Spleen (tissue), 7 donors: ENCODE data around the gene KPNA1.

Experiments
- CTCF ChIP-seq, 11 experiments: fragments of 200-600 bp in 7 of 11; fragments of 450-650 bp in 4 of 11; sonication (generic) in 4 of 11; IDR thresholded peaks in 8 of 11; conservative IDR thresholded peaks in 3 of 11; 1 replicate in 7 of 11; 2 replicates in 4 of 11; pipeline versions ENCODE4 v1.4.0 to v1.8.0; 2016 to 2021; ENCODE audit warnings: antibody characterized with exemption in 11 of 11, inconsistent platforms in 4 of 11, mild to moderate bottlenecking in 1 of 11
- POLR2A ChIP-seq, 3 donors: fragments of 450-650 bp; IDR thresholded peaks; one replicate each; pipeline ENCODE4 v1.5.1; 2017; ENCODE audit warnings: antibody characterized with exemption in 3 of 3, mild to moderate bottlenecking in 1 of 3
- POLR2AphosphoS5 ChIP-seq, 3 donors: sonication (generic); formaldehyde crosslinking; IDR thresholded peaks; one replicate each; pipeline ENCODE4 v1.5.1; 2017; ENCODE audit warnings: antibody characterized with exemption in 3 of 3
- donor health status: DM: no; HTN: no; CAD: no; lungs with moderate emphysema.
- donor health status: DM: no; HTN: no; CAD: no.
- donor health status: DM: no; HTN: no; CAD: no.

- TF ChIP-seq POLR2A (IDR thresholded peaks at IDR 0.05) (no peak), CTCF (IDR thresholded peaks at IDR 0.05 in 8 of 11, conservative IDR thresholded peaks at IDR 0.05 in 3 of 11) (no peak), POLR2AphosphoS5 (IDR thresholded peaks at IDR 0.05) (no peak)
Measured at GRCh38 chr3:122403489-122403888, 111.2 kb downstream of the KPNA1 start.
